Measurements from ENCODE around the gene SCG3.

The SCG3 gene

DNA sequence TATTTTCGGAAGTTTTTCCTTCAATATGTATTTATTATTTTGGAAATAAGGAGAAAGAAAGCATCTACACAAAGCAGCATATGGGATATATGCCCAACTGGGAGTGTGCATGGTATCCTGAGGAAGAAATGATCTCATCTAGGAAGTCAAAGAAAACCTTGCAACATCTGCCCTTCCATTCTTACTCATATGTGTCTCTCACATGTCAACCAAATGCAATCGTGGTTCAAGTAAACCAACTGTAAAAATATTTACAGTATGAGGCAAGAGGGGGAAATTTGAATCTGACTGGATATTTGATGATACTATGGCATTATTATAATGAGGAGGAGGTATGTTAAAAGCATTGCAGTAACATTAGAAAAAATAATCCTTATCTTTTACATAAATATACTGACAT is 3.2 kb upstream of the SCG3 start:
- DNase-seq (ENCODE audit: low read depth in 2 of 2), result no peak

DNA sequence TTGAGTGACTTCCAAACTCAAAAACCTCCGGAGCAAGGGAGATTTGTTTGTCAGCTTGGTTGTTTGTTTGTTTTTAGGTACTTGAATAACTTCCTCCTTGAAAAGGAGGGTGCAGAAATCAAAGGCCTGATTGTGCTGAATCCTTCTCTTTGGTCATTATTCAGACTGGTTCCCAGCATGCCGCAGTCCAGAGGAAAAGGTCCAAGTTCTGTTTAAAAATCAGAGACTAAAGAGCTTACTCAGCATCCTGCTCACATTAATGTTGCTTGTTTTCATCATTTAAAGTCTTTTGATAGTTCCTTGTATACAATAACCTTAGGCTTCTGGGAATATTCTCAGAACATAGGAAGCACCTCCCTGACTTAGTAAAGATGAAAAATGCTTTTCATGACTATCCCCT is 982 bp upstream of the SCG3 start:
- no peak for DNase-seq (ENCODE audit: low read depth in 2 of 2)

GRCh38 chr15:51687565-51687964 is 6.3 kb downstream of the SCG3 start:
- DNase-seq (ENCODE audit: low read depth in 2 of 2), result no peak

- DNase-seq (ENCODE audit: low read depth in 2 of 2), result no peak
Measured at GRCh38 chr15:51688863-51689262, 7.6 kb downstream of the SCG3 start.

DNA sequence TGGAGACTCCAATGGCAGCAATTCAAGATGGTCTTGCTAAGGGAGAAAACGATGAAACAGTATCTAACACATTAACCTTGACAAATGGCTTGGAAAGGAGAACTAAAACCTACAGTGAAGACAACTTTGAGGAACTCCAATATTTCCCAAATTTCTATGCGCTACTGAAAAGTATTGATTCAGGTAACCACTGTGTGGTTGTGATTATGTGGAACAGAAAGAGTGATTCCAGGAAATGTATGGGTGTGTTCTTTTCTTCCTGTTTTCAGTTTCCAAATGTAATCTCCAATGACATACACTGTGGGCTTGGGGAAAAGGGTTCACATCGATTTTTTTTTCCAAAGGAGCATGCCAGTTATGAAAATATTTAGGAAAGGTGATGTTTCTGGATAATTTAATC is 10.9 kb downstream of the SCG3 start:
- DNase-seq (ENCODE audit: low read depth in 2 of 2), result no peak

DNA sequence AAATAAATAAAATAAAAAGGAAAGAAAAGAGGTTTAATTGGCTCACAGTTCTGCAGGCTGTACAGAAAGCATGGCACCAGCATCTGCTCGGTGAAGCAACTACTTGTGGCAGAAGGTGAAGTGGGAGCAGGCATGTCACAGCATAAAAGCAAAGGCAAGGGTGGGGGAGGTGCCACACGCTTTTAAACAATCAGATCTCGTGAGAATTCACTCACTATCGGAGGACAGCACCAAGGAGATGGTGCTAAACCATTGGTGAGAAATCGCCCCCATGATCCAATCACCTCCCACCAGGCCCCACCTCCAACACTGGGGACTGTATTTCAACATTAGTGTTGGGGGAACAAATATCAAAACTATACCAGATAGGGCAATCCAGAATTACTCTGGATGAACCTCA is 15.3 kb downstream of the SCG3 start:
- no peak for DNase-seq (ENCODE audit: low read depth in 2 of 2)

GRCh38 chr15:51697163-51697562 is 15.9 kb downstream of the SCG3 start:
- DNase-seq (ENCODE audit: low read depth in 2 of 2), result no peak

DNA sequence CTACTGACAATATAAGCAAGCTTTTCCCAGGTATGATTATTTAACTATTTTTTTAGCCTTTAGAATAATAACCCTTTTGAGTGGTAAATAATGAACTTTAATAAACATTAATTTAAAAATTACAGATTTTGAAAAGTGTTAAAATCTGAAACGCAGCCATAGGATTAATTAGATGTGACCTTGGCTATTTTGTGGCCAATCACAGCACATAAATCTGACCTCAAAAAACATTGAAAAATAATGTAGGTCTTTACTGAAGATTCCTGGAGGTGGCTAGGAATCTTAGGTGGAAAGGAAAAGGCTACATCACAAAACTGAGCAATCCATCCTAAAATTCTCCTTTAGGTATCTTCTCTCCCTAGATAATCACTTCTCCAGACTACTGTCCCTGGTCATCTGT is 18.1 kb downstream of the SCG3 start:
- no peak for DNase-seq (ENCODE audit: low read depth in 2 of 2)

DNA sequence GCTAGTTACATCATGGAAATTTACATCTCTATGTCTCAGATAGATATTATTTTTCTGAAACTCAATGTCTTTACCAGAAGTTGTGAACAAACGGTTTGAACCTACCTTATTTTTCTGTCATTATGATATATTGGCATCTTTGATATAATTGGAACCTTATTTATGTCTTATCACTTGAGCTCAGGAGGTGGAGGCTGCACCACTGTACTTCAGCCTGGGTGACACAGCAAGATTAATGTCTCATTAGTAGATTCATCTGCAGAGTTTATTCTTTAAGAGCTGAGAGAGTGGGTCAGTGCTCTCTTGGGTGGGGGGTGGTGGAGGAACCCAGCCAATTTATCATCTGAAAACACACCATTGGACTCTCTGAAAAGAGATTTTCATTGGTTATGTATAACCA is 21.4 kb downstream of the SCG3 start:
- DNase-seq (ENCODE audit: low read depth in 2 of 2), result no peak

- DNase-seq (ENCODE audit: low read depth in 2 of 2), result no peak
Measured at GRCh38 chr15:51706291-51706690, 25.0 kb downstream of the SCG3 start.

- DNase-seq (ENCODE audit: low read depth in 2 of 2), result no peak
Measured at GRCh38 chr15:51706926-51707608, 25.8 kb downstream of the SCG3 start.

DNA sequence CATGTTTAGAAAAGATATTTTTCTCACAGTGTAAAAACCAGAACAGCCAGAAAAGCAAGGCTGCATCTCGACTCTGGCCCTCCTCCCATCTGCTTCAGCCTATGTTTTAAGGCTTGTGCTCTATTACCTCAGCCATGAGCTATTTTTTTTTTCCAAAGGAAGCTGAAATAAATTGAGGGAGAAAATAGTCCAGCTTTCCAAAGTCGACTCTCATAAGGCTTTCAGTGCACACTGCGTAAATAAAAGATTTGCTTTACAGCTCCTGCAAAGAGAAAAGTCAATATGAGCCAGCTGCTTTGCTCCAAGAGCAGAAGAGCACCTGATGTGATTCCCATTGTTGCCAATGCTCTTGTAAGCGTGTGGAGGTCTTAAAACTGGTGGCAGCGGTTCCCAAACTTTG is 26.7 kb downstream of the SCG3 start:
- no peak for DNase-seq (ENCODE audit: low read depth in 2 of 2)

DNA sequence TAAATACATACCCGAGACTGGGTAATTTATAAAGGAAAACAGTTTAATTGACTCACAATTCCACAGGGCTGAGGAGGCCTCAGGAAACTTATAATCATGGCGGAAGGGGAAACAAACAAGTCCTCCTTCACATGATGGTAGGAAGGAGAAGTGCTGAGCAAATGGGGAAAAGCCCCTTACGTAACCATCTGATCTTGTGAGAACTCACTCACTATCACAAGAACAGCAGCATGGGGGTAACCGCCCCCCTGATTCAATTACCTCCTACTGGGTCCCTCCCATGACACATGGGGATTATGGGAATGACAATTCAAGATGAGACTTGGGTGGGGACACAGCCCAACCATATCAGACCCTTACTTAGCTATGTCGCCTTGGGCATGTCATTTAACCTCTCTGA is 27.7 kb downstream of the SCG3 start:
- no peak for DNase-seq (ENCODE audit: low read depth in 2 of 2)

DNA sequence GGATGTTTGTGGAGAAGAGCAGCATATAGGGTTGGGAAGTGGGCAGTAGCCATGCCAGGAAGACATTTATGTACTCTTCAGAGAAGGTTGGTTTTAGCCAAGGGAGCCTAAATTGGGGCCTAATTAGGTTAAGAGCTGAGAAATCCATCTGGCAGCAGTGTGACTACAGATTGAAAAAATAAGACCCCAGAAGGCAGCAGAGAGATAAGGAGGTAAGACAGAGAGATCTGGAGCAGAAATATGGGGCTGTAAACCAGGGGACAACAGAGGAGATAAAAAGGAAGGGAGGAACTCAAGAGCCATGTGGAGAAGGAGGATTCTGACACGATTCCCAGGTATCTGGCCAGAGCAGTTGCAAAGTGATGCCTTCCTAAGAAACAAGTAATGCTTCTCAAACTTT is 32.9 kb downstream of the SCG3 start:
- DNase-seq (ENCODE audit: low read depth in 2 of 2), result no peak

- DNase-seq (ENCODE audit: low read depth in 2 of 2), result no peak
Measured at GRCh38 chr15:51714911-51715310, 33.6 kb downstream of the SCG3 start.

- no peak for DNase-seq (ENCODE audit: low read depth in 2 of 2)
Measured at GRCh38 chr15:51718219-51718618, 36.9 kb downstream of the SCG3 start.

DNA sequence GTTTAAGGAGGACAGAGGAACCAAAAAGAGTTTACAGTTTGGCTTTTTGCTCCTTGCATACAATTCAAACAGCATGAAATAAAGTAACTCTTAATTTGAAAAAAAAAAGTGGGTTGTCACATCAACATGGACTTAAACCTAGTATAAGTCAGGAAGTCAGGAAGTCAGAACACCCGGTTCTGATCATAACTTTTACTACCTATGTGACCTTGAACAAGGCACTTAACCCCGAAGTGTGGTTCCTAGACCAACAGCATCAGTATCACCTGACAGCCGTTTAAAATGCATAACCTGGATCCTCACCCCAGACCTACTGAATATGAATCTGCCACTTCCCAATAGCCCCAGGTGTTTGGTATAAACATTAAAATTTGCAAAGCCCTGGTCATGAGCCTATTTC is 37.4 kb downstream of the SCG3 start:
- DNase-seq (ENCODE audit: low read depth in 2 of 2), result no peak

- DNase-seq (ENCODE audit: low read depth in 2 of 2), result no peak
Measured at GRCh38 chr15:51720201-51720995, 39.1 kb downstream of the SCG3 start.

- DNase-seq (ENCODE audit: low read depth in 2 of 2), result no peak
Measured at GRCh38 chr15:51721199-51721960, 40.1 kb downstream of the SCG3 start.

DNA sequence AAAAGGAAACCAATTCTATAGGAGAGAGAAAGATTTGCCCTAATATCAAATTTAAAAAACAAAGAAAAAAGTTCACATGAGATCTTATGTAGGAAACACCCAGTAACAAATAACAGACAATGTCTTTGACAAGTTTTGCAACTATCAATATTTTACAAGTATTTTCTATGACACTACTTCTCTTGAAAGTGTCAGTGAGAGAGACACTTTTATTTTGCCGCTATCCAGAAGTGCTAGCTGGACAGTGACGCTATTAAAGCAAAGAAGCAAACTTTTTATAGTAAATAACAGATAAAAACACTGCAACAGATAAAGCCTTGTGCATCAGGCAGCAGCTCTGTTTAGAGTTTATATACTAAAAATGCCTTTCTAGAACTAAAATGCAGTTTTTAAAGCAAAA is 42.9 kb downstream of the SCG3 start:
- DNase-seq (ENCODE audit: low read depth in 2 of 2), result no peak

GRCh38 chr15:51724673-51725072 is 43.4 kb downstream of the SCG3 start:
- DNase-seq (ENCODE audit: low read depth in 2 of 2), result no peak

DNA sequence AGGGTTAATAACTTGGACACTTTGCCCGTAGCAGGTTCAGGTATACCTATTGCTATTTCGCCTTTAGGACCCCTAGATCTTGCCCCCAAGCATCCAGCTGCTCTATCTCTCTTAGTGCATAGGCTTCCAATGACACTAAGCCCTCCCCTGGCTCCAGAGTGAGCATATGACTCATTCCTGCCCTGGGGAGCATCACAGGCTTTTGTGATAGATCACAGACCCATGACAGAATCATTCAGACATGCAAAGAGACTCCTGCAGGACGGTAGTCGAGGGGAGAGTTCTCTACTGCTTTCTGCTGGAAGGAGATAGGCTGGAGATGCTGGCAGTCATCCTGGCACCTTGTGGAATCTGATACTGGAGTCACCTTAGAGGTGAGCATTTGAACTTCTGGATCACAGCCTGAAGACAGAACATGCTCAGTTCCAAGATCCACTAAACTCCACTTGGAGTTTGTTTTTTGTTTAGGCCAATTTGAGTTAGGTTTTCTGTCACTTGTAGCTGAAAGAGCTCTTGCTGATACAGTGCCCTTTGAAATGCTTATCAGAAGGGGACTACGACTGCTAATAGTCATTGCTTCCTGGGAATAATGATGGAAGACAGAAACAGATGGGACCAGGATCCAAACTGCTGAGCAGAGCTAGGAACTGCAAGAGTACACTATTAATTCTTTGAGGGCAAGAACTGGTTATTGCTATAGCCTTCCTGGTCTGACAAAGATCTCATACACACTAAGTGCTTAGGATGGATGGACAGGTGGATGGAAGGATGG is 45.2 kb downstream of the SCG3 start:
- DNase-seq (ENCODE audit: low read depth in 2 of 2), result no peak

Data from stimulated activated CD8-positive, alpha-beta memory T cell treated with anti-CD3 and anti-CD28 coated beads, Interleukin-15, amount 100 ng/mL, for 48 hours (primary cell).